Peyer's patch (tissue), 4 donors: ENCODE measurements around the gene SMYD3.

ENCODE experiments used
- POLR2A ChIP-seq, 2 donors: fragments of 450-650 bp; IDR thresholded peaks; one replicate each; pipeline ENCODE4 v1.5.1; 2017; ENCODE audit warnings: antibody characterized with exemption in 2 of 2, mild to moderate bottlenecking in 2 of 2, moderate library complexity in 2 of 2
- TF ChIP-seq, protein P1 (sequence below), 6 experiments: fragments of 450-650 bp in 4 of 6; fragments of 200-600 bp in 2 of 6; sonication (generic) in 1 of 6; IDR thresholded peaks; one replicate each; pipeline ENCODE4 v1.5.1; 2017 to 2019; ENCODE audit warnings: antibody characterized with exemption in 6 of 6, mild to moderate bottlenecking in 3 of 6, moderate library complexity in 1 of 6

DNA sequence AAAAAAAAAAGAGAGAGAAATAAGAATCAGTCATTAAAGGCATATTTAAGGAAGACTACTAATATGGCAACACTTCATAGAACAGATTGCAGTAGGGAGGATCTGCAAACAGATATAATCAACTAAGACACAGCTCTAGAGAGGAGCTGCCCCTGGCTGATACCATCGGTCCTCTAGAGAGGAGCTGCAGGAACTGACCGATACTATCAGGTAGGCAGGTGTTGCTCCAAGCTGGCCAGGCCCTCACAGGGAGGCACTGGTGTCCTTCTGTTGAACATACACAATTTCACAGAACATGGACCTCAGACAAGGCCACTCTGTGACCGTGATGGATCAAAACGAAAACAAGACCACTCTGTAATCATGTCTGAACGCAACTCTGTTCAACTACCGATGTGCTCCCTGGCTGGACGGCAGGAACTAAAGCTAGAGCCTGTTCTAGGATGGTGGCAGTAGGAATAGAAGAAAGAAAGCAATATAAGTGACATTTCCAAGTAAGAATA lies 15.5 kb downstream of the SMYD3 start:
- TF ChIP-seq, protein P1, sequence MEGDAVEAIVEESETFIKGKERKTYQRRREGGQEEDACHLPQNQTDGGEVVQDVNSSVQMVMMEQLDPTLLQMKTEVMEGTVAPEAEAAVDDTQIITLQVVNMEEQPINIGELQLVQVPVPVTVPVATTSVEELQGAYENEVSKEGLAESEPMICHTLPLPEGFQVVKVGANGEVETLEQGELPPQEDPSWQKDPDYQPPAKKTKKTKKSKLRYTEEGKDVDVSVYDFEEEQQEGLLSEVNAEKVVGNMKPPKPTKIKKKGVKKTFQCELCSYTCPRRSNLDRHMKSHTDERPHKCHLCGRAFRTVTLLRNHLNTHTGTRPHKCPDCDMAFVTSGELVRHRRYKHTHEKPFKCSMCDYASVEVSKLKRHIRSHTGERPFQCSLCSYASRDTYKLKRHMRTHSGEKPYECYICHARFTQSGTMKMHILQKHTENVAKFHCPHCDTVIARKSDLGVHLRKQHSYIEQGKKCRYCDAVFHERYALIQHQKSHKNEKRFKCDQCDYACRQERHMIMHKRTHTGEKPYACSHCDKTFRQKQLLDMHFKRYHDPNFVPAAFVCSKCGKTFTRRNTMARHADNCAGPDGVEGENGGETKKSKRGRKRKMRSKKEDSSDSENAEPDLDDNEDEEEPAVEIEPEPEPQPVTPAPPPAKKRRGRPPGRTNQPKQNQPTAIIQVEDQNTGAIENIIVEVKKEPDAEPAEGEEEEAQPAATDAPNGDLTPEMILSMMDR (IDR thresholded peaks at IDR 0.05): no peak
- TF ChIP-seq POLR2A (IDR thresholded peaks at IDR 0.05): no peak
